Posterior vena cava (tissue), 2 donors: ENCODE measurements around the gene WASF2. TPM values are rescaled to one million over a fixed set of nuclear protein-coding genes. Genes with fewer than 3 reads are reported as not detected.
"Not testable (repeated sequence)": the region's sequence is repeated elsewhere in the genome, so short reads cannot be mapped to it uniquely, and the experiment has no call there.

Experiments
- DNase-seq: peaks from one replicate; pipeline ENCODE4 v3.0.0-alpha.2; 2020; ENCODE audit warnings: low spot score
- intact Hi-C, 2 donors: fragments of 100-400 bp; cut with DNase I; formaldehyde crosslinking; loops; one replicate each; pipeline versions ENCODE4 v1.14.1 to v1.14.2; 2022 to 2023
- long read RNA-seq, 2 donors: library from polyadenylated mRNA; unstranded; transcript quantifications; one replicate each; pipeline ENCODE4 v2.0.0, GENCODE V29; 2020 to 2021
- total RNA-seq, 2 donors: library from RNA; stranded (reverse); fragmentation: NEBNext Ultra II Directional; extraction: Animal tissue kit (Norgen Biotek cat#: 25700); gene quantifications; one replicate each; pipeline ENCODE4 v1.2.1, GENCODE V29; 2021
- donor health status: DM: yes; HTN: yes; CAD: no.
- donor health status: DM: yes; HTN: yes; CAD: no.

The WASF2 gene
- total RNA-seq, result 100 to 1,000 TPM; 154 to 155 TPM
- long read RNA-seq, donor 1, full-length matches to known transcripts, result 7 of 79 reads
- long read RNA-seq, donor 1, partial matches to known transcripts, result 17 of 79 reads
- long read RNA-seq, donor 1, other reads (novel, unspliced or antisense), result 55 of 79 reads
- long read RNA-seq, donor 2, partial matches to known transcripts, result 67 of 214 reads
- long read RNA-seq, donor 2, other reads (novel, unspliced or antisense), result 147 of 214 reads

DNA sequence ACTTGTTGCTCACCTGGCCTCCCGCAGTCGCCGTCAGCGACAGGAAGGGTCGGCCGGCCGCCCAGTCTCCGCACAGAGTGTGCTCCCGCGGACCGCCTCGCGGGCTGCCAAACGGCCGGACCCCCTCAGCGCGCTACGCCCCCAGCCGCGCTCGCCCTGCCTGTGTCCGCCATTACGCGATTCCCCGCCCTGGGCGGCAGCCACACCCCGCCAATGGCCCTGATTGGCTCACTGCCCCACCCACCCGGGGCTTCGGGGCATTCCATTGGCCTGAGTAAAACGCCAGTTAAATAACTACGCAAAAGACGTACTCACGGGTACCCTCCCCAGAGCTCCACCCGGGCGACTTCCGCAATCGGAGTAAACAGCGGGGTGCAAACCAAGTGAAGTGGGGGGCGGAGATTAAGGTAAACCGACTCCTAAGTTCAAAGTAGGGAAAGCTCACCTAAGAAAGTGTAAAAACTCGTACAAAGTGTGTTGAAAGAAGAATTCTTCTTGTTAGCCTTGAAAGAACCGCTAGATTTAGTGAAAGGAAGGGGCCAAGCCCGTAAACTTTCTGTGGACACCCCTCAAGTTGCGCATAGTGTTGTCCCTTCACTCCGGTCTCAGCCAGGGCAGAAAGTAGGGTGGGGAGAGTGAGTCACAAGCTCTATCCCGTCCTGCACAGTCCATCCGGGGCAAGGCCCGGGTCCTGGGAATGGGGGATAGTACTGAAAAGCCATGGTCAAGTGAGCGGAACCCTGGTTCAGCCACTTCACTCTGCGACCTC, at the start of gene WASF2:
Gene WASF2, minus strand, starts transcription at position 195 of the 769 bp plus-strand sequence. CDS start 61,277 bp downstream, outside the sequence.
- DNase-seq, result peak; percentile 99
- intact Hi-C loops, result no loop called here

- DNase-seq, result no peak
- intact Hi-C loops, result no loop called here
Measured at GRCh38 chr1:27538793-27539192, 48.8 kb upstream of the WASF2 start.

GRCh38 chr1:27538305-27538676, 48.3 kb upstream of the WASF2 start:
- intact Hi-C loops, result not testable (repeated sequence)

DNA sequence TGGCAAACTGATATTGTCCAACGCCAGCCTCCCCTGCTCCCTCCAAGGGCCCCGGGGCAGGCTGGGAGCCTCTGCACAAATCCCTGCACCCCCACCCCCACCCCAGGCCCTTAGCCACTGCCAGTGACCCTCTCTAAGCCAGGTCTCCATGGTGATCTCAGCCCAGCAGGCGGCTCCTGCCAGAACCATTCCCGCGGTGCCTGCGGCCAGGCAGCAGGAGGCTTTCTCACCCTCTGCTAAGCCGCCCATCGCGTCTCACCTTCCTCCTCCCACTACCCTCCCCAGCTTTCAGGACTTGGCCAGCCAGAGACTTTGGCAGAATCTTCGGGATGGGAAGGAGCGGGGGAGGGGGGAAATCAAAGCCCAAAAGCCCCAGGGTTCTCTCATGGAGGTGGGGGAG, 46.8 kb upstream of the WASF2 start:
- intact Hi-C loops, result no loop called here
- no peak for DNase-seq

More at GRCh38 chr1:27538305-27538676, 48.3 kb upstream of the WASF2 start:
- not testable (repeated sequence) for DNase-seq

GRCh38 chr1:27536010-27536757, 46.2 kb upstream of the WASF2 start:
- DNase-seq, result no peak
- intact Hi-C loops, result no loop called here

DNA sequence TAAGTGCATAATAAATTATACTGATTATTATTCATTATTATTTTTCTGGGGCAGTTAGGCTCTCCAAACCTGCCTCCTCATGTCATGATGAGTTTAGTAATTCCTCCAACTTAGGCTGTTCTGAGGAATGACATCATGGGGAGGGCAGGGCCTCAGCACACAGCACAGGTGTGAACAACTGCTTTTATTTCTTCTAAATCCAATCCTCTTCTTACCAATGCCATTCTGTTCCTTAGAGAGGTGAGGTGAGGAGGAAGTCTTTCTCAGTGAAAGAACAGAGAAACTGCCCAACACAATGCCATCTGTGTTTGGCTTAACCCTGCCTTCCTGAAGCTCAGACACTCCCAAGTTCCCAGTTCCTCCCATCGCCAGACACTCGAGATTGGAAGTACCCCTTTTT, 45.4 kb upstream of the WASF2 start:
- intact Hi-C loops, result no loop called here

DNA sequence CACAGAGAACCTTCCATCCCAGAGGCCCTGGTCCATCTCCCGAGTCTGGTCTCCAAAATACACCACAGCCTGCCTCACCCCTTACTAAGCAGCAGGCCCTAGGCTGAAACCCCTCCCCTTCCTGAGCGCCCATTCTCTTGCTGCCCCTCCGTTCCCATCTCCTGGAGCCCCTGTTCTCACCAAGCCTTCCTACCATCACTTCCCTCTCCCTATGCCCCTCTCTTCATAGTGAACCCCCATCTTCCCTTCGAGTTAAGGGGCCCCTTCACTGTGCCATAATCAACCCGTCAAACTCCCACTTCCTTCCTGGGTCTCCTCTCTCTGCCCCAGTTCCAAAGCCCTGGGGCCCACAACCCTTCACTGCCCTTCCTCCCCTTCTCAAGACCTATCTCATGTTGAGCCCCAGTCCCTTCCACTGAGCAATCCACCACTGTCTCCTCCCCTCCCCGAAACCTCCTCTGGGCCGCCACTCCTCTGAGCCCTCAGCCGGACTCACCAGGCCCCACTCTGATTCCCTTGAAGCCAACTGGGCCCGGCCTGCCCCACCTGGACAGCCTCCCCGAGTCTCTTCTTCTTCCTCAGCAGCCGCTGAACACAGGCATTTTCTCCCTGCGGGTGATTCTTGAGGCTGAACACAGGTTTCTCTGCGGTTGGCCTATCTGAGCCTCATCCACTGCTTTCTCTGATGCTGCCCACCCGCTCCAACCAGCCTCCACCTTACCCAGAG, 42.2 kb upstream of the WASF2 start:
- DNase-seq, result no peak
- intact Hi-C loops, result no loop called here

More for the DNA sequence above, 45.4 kb upstream of the WASF2 start:
- DNase-seq, result no peak

GRCh38 chr1:27530192-27530591, 40.2 kb upstream of the WASF2 start:
- no peak for DNase-seq
- intact Hi-C loops, result no loop called here

DNA sequence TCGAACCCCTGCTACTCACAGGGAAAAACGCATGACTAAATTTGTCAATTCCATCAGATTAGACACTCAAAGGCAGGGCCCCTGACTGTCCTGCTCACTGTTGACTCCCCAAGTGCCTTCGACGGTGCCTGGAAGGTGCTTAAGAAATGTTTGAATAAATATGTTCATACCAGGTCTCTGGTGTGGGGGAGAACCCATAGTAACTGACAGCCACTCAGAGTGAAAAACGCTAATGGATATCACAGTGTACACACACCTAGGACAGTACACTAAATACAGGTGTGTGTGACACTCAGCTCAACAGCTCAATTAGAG, 39.7 kb upstream of the WASF2 start:
- intact Hi-C loops, result no loop called here
- DNase-seq, result no peak

- peak; percentile 92 for DNase-seq
- intact Hi-C loops, result no loop called here
Measured at GRCh38 chr1:27528818-27529703, 39.1 kb upstream of the WASF2 start.

GRCh38 chr1:27527890-27528817, 38.2 kb upstream of the WASF2 start:
- intact Hi-C loops, result no loop called here
- DNase-seq, result peak; percentile 79

GRCh38 chr1:27527223-27527889, 37.4 kb upstream of the WASF2 start:
- intact Hi-C loops, result no loop called here

GRCh38 chr1:27526569-27527222, 36.7 kb upstream of the WASF2 start:
- intact Hi-C loops, result no loop called here
- no peak for DNase-seq

More at GRCh38 chr1:27527223-27527889, 37.4 kb upstream of the WASF2 start:
- DNase-seq, result peak; percentile 79

GRCh38 chr1:27525296-27526272, 35.6 kb upstream of the WASF2 start:
- peak; percentile 93 for DNase-seq
- intact Hi-C loops, result loop anchor here in 1 of 2 donors (2.0 kb wide), 1 partner anchor 25 kb away; no protein-coding TSS in a partner anchor

GRCh38 chr1:27523337-27524020, 33.5 kb upstream of the WASF2 start:
- no peak for DNase-seq
- intact Hi-C loops, result loop anchor here in 1 of 2 donors (2.0 kb wide), 1 partner anchor 27 kb away; no protein-coding TSS in a partner anchor
